Hepatocyte (in vitro differentiated cells): ENCODE results near the gene CACNA2D1.

Experiments
- EZH2 ChIP-seq: fragments of 200-600 bp; sonication (generic); IDR thresholded peaks from 2 replicates; pipeline ENCODE4 v1.6.1; 2016; ENCODE audit warnings: antibody characterized with exemption, mild to moderate bottlenecking, borderline replicate concordance
- EZH2phosphoT487 ChIP-seq: fragments of 200-600 bp; sonication (generic); IDR thresholded peaks from one replicate; pipeline ENCODE4 v1.6.1; 2018; ENCODE audit warnings: antibody characterized with exemption, mild to moderate bottlenecking, low read depth, moderate library complexity; ENCODE audit not compliant: unreplicated experiment, severe bottlenecking
- TF ChIP-seq, protein P1 (sequence below): fragments of 200-600 bp; sonication (generic); IDR thresholded peaks from 2 replicates; pipeline ENCODE4 v1.5.1; 2016; ENCODE audit warnings: antibody characterized with exemption, mild to moderate bottlenecking; ENCODE audit not compliant: poor library complexity

GRCh38 chr7:82413237-82413636 is 30.3 kb downstream of the CACNA2D1 start:
- TF ChIP-seq, protein P1, sequence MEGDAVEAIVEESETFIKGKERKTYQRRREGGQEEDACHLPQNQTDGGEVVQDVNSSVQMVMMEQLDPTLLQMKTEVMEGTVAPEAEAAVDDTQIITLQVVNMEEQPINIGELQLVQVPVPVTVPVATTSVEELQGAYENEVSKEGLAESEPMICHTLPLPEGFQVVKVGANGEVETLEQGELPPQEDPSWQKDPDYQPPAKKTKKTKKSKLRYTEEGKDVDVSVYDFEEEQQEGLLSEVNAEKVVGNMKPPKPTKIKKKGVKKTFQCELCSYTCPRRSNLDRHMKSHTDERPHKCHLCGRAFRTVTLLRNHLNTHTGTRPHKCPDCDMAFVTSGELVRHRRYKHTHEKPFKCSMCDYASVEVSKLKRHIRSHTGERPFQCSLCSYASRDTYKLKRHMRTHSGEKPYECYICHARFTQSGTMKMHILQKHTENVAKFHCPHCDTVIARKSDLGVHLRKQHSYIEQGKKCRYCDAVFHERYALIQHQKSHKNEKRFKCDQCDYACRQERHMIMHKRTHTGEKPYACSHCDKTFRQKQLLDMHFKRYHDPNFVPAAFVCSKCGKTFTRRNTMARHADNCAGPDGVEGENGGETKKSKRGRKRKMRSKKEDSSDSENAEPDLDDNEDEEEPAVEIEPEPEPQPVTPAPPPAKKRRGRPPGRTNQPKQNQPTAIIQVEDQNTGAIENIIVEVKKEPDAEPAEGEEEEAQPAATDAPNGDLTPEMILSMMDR: no peak
- no peak for TF ChIP-seq EZH2
- TF ChIP-seq EZH2phosphoT487: no peak
